HG03432 (cell line): ENCODE data around the gene CH25H.
A peak's percentile ranks its signal among the peaks of the same experiment; 100 is the strongest.

ENCODE experiments used
- ATAC-seq: cut with Tn5 transposase; IDR thresholded peaks from one replicate; pipeline ENCODE4 v1.9.1; 2021; ENCODE audit warnings: mild to moderate bottlenecking, moderate library complexity; ENCODE audit not compliant: unreplicated experiment

The CH25H gene

DNA sequence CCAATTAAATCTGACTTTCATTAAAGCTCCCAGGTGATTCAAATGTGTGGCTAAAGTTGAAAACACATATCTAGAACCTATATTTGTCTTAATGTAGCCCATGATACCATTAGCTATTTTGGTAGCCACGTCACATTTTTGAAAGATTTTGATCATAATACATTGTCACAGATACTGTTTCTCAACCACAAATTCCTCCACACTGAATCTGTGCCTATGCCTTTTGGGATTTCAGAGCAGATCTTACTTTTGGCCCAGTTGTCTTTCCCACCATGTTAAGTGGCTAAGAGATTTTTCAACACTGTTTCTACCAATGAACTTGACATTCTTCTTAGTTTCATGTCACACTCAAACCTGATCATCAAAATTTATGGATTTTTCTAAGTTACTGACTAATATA is 47.4 kb downstream of the CH25H start:
- no peak for ATAC-seq

DNA sequence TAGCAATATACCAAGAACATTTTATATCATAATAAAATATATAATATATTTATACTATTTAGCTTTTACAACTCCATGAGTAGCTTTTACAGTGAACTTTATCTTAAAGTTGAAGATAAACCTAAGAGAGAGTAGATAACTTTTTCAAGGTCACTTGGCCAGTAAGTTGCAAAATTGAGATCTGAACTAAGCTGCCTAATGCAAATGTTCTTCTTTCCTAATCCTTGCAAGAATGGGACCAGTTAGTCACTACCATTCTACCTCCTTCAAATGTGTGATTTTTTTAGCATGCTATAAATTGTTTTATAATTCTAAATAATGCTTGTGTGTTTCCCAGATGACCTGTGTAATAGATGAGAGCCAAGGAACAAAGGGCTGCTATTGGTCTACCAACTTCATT is 47.8 kb downstream of the CH25H start:
- ATAC-seq, result no peak

DNA sequence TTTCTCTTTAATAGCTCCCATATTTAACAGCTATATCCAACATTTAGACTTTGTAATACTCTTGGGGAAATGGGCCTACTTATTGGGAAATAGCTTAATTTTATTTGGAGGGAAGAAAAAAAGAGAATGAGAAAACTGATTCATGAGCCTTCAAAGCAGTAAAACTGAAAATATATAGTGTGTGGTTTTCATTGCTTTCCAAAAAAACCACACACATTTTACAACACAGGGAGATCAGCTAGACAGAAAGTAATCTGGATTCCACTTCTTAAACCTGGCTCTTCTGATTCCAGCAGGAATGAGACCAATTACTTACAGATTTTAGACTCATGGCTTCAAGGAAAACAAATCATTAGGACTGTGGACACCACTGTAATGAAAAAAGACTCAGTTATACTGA is 48.7 kb downstream of the CH25H start:
- ATAC-seq, result no peak

DNA sequence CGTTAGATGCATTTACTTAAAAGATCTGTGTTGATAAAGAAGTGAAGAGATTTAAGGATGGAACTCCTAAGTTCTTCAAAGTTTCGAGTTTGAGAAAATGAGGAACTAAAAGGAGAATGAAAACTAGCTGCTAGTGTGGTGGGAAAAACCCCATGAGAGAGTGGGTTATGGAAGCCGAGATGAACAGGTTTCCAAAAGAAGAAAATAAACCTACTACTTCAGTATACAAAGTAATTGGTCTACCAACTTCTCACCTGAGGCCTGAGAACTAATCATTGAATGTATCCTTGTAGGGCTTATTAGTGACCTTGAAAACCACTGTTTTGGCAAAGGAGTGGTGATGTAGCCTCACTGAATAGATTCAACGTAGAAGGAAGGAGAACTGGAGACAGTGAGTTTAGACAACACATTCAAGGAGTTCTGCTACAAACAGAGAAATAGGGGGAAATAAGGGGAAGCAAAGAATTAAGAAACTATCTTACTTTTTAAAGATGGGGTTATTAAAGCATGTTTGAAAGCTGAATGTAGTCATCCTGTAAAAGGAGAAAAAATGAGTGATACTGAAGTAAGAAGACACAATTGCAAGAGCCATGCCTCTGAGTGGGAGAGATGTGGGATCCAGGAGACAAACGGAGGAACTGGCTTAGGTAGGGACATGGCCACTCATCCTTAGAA is 50.8 kb downstream of the CH25H start:
- ATAC-seq, result peak; percentile 57
